Measurements from ENCODE around the gene EYS. TPM values are rescaled to one million over a fixed set of nuclear protein-coding genes. Genes with fewer than 3 reads are reported as not detected.

The EYS gene
- total RNA-seq, 2 donors from 2014 or later = 0.18 to 3.5 TPM

- H3K36me3 ChIP-seq = no peaks in the 10 kb centered on the region
- WGBS = 95% methylated on average over 8 of the region's 8 CpGs
- no peak overlapping the region for H3K4me3 ChIP-seq
- no peak for TF ChIP-seq POLR2AphosphoS5 (IDR thresholded peaks at IDR 0.05)
- TF ChIP-seq POLR2A (IDR thresholded peaks at IDR 0.05) = no peak
- no peak for TF ChIP-seq CTCF (IDR thresholded peaks at IDR 0.05)
- no peaks in the 10 kb centered on the region for H3K9me3 ChIP-seq
- no peak overlapping the region for H3K27ac ChIP-seq
- no peaks in the 10 kb centered on the region for H3K27me3 ChIP-seq (replicated peaks; ENCODE audit: insufficient read depth)
- no peaks in the 10 kb centered on the region for H3K4me1 ChIP-seq (replicated peaks)
- no peak for DNase-seq (ENCODE audit: low spot score)
- intact Hi-C loops (cut with DNase I) = no loop called here
Measured at GRCh38 chr6:65091561-65091960, 615.5 kb downstream of the EYS start.

- DNase-seq (ENCODE audit: low spot score) = no peak
- WGBS = 95% methylated on average over 3 of the region's 3 CpGs
- Histone ChIP-seq H3K4me3 (no peak overlapping the region), H3K4me1 (replicated peaks) (no peaks in the 10 kb centered on the region), H3K9me3 (no peaks in the 10 kb centered on the region), H3K27ac (no peak overlapping the region), H3K27me3 (replicated peaks; ENCODE audit: insufficient read depth) (no peaks in the 10 kb centered on the region), H3K36me3 (no peaks in the 10 kb centered on the region)
- TF ChIP-seq CTCF (IDR thresholded peaks at IDR 0.05) (no peak), POLR2AphosphoS5 (IDR thresholded peaks at IDR 0.05) (no peak), POLR2A (IDR thresholded peaks at IDR 0.05) (no peak)
- intact Hi-C loops (cut with DNase I) = no loop called here
Measured at GRCh38 chr6:65088575-65088974, 618.5 kb downstream of the EYS start.

GRCh38 chr6:65081756-65082155, 625.3 kb downstream of the EYS start:
- intact Hi-C loops (cut with DNase I) = no loop called here
- Histone ChIP-seq H3K4me3 (no peak overlapping the region), H3K27ac (no peak overlapping the region), H3K9me3 (no peaks in the 10 kb centered on the region), H3K4me1 (replicated peaks) (no peaks in the 10 kb centered on the region), H3K27me3 (replicated peaks; ENCODE audit: insufficient read depth) (no peaks in the 10 kb centered on the region), H3K36me3 (no peaks in the 10 kb centered on the region)
- DNase-seq (ENCODE audit: low spot score) = no peak
- 86% methylated on average over 1 of the region's 1 CpG for WGBS
- TF ChIP-seq POLR2AphosphoS5 (IDR thresholded peaks at IDR 0.05) (no peak), CTCF (IDR thresholded peaks at IDR 0.05) (no peak), POLR2A (IDR thresholded peaks at IDR 0.05) (no peak)

GRCh38 chr6:65075705-65076230, 631.3 kb downstream of the EYS start:
- no peak for DNase-seq (ENCODE audit: low spot score)
- intact Hi-C loops (cut with DNase I) = no loop called here
- no peak overlapping the region for H3K27ac ChIP-seq
- H3K9me3 ChIP-seq = no peaks in the 10 kb centered on the region
- H3K27me3 ChIP-seq (replicated peaks; ENCODE audit: insufficient read depth) = no peaks in the 10 kb centered on the region
- no peak overlapping the region for H3K4me3 ChIP-seq
- H3K4me1 ChIP-seq (replicated peaks) = no peaks in the 10 kb centered on the region
- no peaks in the 10 kb centered on the region for H3K36me3 ChIP-seq
- TF ChIP-seq CTCF (IDR thresholded peaks at IDR 0.05) (no peak), POLR2AphosphoS5 (IDR thresholded peaks at IDR 0.05) (no peak), POLR2A (IDR thresholded peaks at IDR 0.05) (no peak)

GRCh38 chr6:65072500-65072899, 634.5 kb downstream of the EYS start:
- H3K36me3 ChIP-seq = no peaks in the 10 kb centered on the region
- TF ChIP-seq POLR2A (IDR thresholded peaks at IDR 0.05) = no peak
- TF ChIP-seq CTCF (IDR thresholded peaks at IDR 0.05) = no peak
- TF ChIP-seq POLR2AphosphoS5 (IDR thresholded peaks at IDR 0.05) = no peak
- no peak overlapping the region for H3K27ac ChIP-seq
- WGBS = 98% methylated on average over 1 of the region's 1 CpG
- H3K4me3 ChIP-seq = no peak overlapping the region
- H3K9me3 ChIP-seq = no peaks in the 10 kb centered on the region
- H3K4me1 ChIP-seq (replicated peaks) = no peaks in the 10 kb centered on the region
- no peak for DNase-seq (ENCODE audit: low spot score)
- H3K27me3 ChIP-seq (replicated peaks; ENCODE audit: insufficient read depth) = no peaks in the 10 kb centered on the region
- intact Hi-C loops (cut with DNase I) = no loop called here
